ENCODE data around the gene NKAIN1. TPM values are rescaled to one million over a fixed set of nuclear protein-coding genes. Genes with fewer than 3 reads are reported as not detected.

Gene NKAIN1
- polyA plus RNA-seq, 4 donors: 0.27 to 0.94 TPM; not detected in 2

DNA sequence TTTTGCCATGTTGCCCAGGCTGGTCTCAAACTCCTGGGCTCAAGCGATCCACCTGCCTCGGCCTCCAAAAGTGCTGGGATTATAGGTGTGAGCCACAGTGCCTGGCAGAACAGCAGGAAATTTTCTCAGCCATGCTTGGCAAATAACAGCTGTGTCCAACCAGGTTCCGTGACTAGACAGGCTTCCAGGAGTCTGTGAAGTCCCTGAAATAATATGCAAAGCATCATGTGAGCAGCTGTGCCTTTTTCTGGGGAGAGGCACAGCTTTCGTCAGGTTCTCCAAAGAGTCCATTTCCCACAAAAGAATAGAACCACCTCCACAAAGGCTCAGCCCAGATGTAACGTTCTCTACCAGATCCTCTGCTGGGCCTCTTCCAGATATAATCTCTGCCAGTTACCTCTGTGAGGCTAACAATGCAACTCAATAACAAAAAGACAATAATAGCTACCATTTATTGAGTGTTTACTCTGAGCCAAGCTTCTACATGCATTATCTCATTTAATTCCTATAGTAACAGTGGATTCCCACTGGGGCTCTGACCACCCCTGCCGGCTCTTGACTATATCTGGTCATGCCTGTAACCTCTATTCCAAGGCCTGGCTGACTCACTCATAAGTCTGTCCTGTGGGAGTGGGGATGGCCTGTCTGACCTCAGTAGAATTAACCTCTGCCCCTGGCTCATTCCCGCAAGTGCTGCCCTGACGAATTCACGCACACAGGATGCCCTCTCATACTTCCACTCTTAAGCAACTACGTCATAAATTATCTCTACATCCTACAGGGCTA is 4.0 kb upstream of the NKAIN1 start:
- 67 to 70% (median 70%) methylated on average over 10 of the region's 10 CpGs for WGBS, 3 donors
- Histone ChIP-seq H3K27me3 (ENCODE audit: control insufficient read depth in 3 of 3, insufficient read depth in 3 of 3, low read length in 3 of 3) (peaks cover 0 to 26% (median 13%) of the 10 kb centered on the region in 3 donors), H3K9me3 (ENCODE audit: control insufficient read depth in 2 of 2, insufficient read depth in 1 of 2, low read depth in 1 of 2, low read length in 1 of 2) (no peaks in the 10 kb centered on the region), H3K4me3 (ENCODE audit: low read depth in 1 of 3, low read length in 3 of 3) (no peak overlapping the region), H3K4me1 (ENCODE audit: control insufficient read depth in 3 of 3, insufficient read depth in 2 of 3, low read depth in 1 of 3, low read length in 2 of 3) (peaks cover 0 to 4% (median 3%) of the 10 kb centered on the region in 3 donors), H3K36me3 (ENCODE audit: control insufficient read depth in 3 of 3, insufficient read depth in 2 of 3, low read depth in 1 of 3, low read length in 3 of 3) (no peaks in the 10 kb centered on the region), H3K27ac (ENCODE audit: low read depth in 1 of 3, low read length in 2 of 3) (no peak overlapping the region)
- DNase-seq: no peak
- no peak for FAIRE-seq

GRCh38 chr1:31241321-31241720 is 1.6 kb upstream of the NKAIN1 start:
- FAIRE-seq (no peak), DNase-seq (no peak)
- Histone ChIP-seq H3K4me3 (ENCODE audit: low read depth in 1 of 3, low read length in 3 of 3) (no peak overlapping the region), H3K36me3 (ENCODE audit: control insufficient read depth in 3 of 3, insufficient read depth in 2 of 3, low read depth in 1 of 3, low read length in 3 of 3) (no peaks in the 10 kb centered on the region), H3K27me3 (ENCODE audit: control insufficient read depth in 3 of 3, insufficient read depth in 3 of 3, low read length in 3 of 3) (peaks cover 4 to 48% (median 25%) of the 10 kb centered on the region in 3 donors), H3K27ac (ENCODE audit: low read depth in 1 of 3, low read length in 2 of 3) (no peak overlapping the region), H3K9me3 (ENCODE audit: control insufficient read depth in 2 of 2, insufficient read depth in 1 of 2, low read depth in 1 of 2, low read length in 1 of 2) (no peaks in the 10 kb centered on the region), H3K4me1 (ENCODE audit: control insufficient read depth in 3 of 3, insufficient read depth in 2 of 3, low read depth in 1 of 3, low read length in 2 of 3) (peaks cover 0 to 7% (median 3%) of the 10 kb centered on the region in 3 donors)
- WGBS, 3 donors: 60 to 64% (median 60%) methylated on average over 8 of the region's 8 CpGs

DNA sequence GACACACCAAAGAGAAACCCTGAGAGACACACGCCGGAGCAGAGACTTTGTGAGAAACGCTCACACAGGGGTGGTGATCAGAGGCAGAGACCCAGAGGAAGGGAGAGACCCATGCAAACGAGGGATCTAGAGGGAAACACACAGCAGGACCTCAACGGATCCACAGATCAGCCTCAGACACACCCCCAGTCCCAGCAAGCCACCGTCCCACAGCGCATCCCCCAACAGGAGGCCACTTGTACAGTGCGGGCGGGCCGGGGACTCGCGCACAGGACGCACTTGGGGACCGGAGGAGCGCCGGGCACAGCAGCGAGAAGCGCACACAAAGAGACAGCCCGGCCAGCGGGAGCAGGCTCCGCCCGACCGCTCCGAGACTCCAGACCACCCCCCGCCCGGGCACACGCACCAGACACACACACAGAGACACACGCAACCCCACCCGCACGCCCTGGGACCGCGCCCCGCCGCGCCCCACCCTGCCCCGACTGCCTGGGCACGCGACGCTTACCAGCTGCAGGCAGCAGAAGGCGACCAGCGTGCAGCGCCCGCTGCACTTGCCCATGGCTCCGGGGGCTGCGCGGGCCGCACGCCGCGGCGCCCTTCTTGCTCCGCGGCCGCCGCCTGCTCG is 587 bp downstream of the NKAIN1 start:
- WGBS, 3 donors: 1 to 2% (median 1%) methylated on average over 34 to 56 of the region's 56 CpGs
- Histone ChIP-seq H3K27me3 (ENCODE audit: control insufficient read depth in 3 of 3, insufficient read depth in 3 of 3, low read length in 3 of 3) (peaks cover 4 to 56% (median 34%) of the 10 kb centered on the region in 3 donors), H3K36me3 (ENCODE audit: control insufficient read depth in 3 of 3, insufficient read depth in 2 of 3, low read depth in 1 of 3, low read length in 3 of 3) (no peaks in the 10 kb centered on the region), H3K4me1 (ENCODE audit: control insufficient read depth in 3 of 3, insufficient read depth in 2 of 3, low read depth in 1 of 3, low read length in 2 of 3) (peaks cover 0 to 7% (median 3%) of the 10 kb centered on the region in 3 donors), H3K9me3 (ENCODE audit: control insufficient read depth in 2 of 2, insufficient read depth in 1 of 2, low read depth in 1 of 2, low read length in 1 of 2) (no peaks in the 10 kb centered on the region), H3K4me3 (ENCODE audit: low read depth in 1 of 3, low read length in 3 of 3) (peak overlapping the region in 2 of 3 donors; percentile 18 to 42), H3K27ac (ENCODE audit: low read depth in 1 of 3, low read length in 2 of 3) (no peak overlapping the region)
- FAIRE-seq (no peak), DNase-seq (peak in 1 of 2 donors; percentile 54)

DNA sequence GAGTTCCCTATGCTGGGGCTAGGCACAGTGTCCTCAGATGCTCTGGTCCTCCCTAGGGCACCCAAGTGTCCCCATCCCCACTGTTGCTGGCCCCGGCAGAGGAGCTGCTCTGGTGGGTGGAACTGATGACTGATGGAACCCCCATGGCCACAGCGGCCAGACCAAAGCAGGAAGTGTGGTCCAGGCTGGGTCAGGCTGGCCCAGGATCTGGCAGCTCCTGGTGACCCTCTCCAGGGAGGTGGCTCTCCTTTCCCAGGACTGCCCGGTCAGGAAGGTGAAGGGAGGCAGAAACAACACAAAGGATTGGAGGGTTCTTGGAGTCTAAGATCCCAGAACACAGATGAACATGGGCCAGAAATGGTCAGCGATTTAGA is 1.1 kb downstream of the NKAIN1 start:
- WGBS, 3 donors: 17 to 35% (median 28%) methylated on average over 4 of the region's 4 CpGs
- no peak overlapping the region for H3K4me3 ChIP-seq (ENCODE audit: low read depth in 1 of 3, low read length in 3 of 3)
- no peaks in the 10 kb centered on the region for H3K9me3 ChIP-seq (ENCODE audit: control insufficient read depth in 2 of 2, insufficient read depth in 1 of 2, low read depth in 1 of 2, low read length in 1 of 2)
- DNase-seq: no peak
- peaks cover 0 to 7% (median 3%) of the 10 kb centered on the region in 3 donors for H3K4me1 ChIP-seq (ENCODE audit: control insufficient read depth in 3 of 3, insufficient read depth in 2 of 3, low read depth in 1 of 3, low read length in 2 of 3)
- no peaks in the 10 kb centered on the region for H3K36me3 ChIP-seq (ENCODE audit: control insufficient read depth in 3 of 3, insufficient read depth in 2 of 3, low read depth in 1 of 3, low read length in 3 of 3)
- no peak for FAIRE-seq
- no peak overlapping the region for H3K27ac ChIP-seq (ENCODE audit: low read depth in 1 of 3, low read length in 2 of 3)
- peaks cover 4 to 54% (median 34%) of the 10 kb centered on the region in 3 donors for H3K27me3 ChIP-seq (ENCODE audit: control insufficient read depth in 3 of 3, insufficient read depth in 3 of 3, low read length in 3 of 3)

DNA sequence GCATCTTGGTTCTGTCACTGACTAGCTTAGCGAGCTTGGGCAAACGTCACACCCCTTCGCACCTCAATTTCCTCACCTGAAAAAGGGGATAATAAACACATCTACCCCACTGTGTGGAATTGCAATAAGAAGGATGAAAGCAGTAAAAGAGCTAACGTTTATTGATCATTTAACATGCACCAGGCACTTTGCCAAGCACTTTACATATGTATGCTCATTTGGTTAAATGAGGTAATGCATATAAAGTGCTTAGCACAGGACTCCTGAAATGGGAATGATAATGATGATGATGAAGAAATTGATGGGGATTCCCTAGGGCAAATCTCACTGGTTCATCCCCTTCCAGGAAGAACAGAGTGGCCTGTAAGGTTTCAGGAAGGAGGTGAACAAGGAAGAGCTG is 4.8 kb downstream of the NKAIN1 start:
- H3K27me3 ChIP-seq (ENCODE audit: control insufficient read depth in 3 of 3, insufficient read depth in 3 of 3, low read length in 3 of 3): peaks cover 4 to 35% (median 26%) of the 10 kb centered on the region in 3 donors
- no peak overlapping the region for H3K27ac ChIP-seq (ENCODE audit: low read depth in 1 of 3, low read length in 2 of 3)
- H3K9me3 ChIP-seq (ENCODE audit: control insufficient read depth in 2 of 2, insufficient read depth in 1 of 2, low read depth in 1 of 2, low read length in 1 of 2): no peaks in the 10 kb centered on the region
- WGBS, 3 donors: 48 to 57% (median 56%) methylated on average over 4 of the region's 4 CpGs
- H3K36me3 ChIP-seq (ENCODE audit: control insufficient read depth in 3 of 3, insufficient read depth in 2 of 3, low read depth in 1 of 3, low read length in 3 of 3): no peaks in the 10 kb centered on the region
- H3K4me3 ChIP-seq (ENCODE audit: low read depth in 1 of 3, low read length in 3 of 3): no peak overlapping the region
- DNase-seq (no peak), FAIRE-seq (no peak)
- H3K4me1 ChIP-seq (ENCODE audit: control insufficient read depth in 3 of 3, insufficient read depth in 2 of 3, low read depth in 1 of 3, low read length in 2 of 3): peaks cover 0 to 7% (median 0%) of the 10 kb centered on the region in 3 donors

- no peak for FAIRE-seq
- Histone ChIP-seq H3K4me3 (ENCODE audit: low read depth in 1 of 3, low read length in 3 of 3) (no peak overlapping the region), H3K27ac (ENCODE audit: low read depth in 1 of 3, low read length in 2 of 3) (no peak overlapping the region), H3K27me3 (ENCODE audit: control insufficient read depth in 3 of 3, insufficient read depth in 3 of 3, low read length in 3 of 3) (peaks cover 4 to 35% (median 26%) of the 10 kb centered on the region in 3 donors), H3K9me3 (ENCODE audit: control insufficient read depth in 2 of 2, insufficient read depth in 1 of 2, low read depth in 1 of 2, low read length in 1 of 2) (no peaks in the 10 kb centered on the region), H3K36me3 (ENCODE audit: control insufficient read depth in 3 of 3, insufficient read depth in 2 of 3, low read depth in 1 of 3, low read length in 3 of 3) (no peaks in the 10 kb centered on the region), H3K4me1 (ENCODE audit: control insufficient read depth in 3 of 3, insufficient read depth in 2 of 3, low read depth in 1 of 3, low read length in 2 of 3) (peaks cover 0 to 7% (median 0%) of the 10 kb centered on the region in 3 donors)
- 61 to 78% (median 66%) methylated on average over 12 of the region's 12 CpGs for WGBS, 3 donors
- no peak for DNase-seq
Measured at GRCh38 chr1:31234123-31234708, 5.5 kb downstream of the NKAIN1 start.

- Histone ChIP-seq H3K27me3 (ENCODE audit: control insufficient read depth in 3 of 3, insufficient read depth in 3 of 3, low read length in 3 of 3) (peaks cover 0 to 20% (median 13%) of the 10 kb centered on the region in 3 donors), H3K36me3 (ENCODE audit: control insufficient read depth in 3 of 3, insufficient read depth in 2 of 3, low read depth in 1 of 3, low read length in 3 of 3) (no peaks in the 10 kb centered on the region)
Measured at GRCh38 chr1:31232689-31233088, 7.0 kb downstream of the NKAIN1 start.

GRCh38 chr1:31231802-31232201 is 7.9 kb downstream of the NKAIN1 start:
- Histone ChIP-seq H3K9me3 (ENCODE audit: control insufficient read depth in 2 of 2, insufficient read depth in 1 of 2, low read depth in 1 of 2, low read length in 1 of 2) (no peaks in the 10 kb centered on the region), H3K36me3 (ENCODE audit: control insufficient read depth in 3 of 3, insufficient read depth in 2 of 3, low read depth in 1 of 3, low read length in 3 of 3) (no peaks in the 10 kb centered on the region), H3K27ac (ENCODE audit: low read depth in 1 of 3, low read length in 2 of 3) (no peak overlapping the region), H3K4me3 (ENCODE audit: low read depth in 1 of 3, low read length in 3 of 3) (no peak overlapping the region), H3K4me1 (ENCODE audit: control insufficient read depth in 3 of 3, insufficient read depth in 2 of 3, low read depth in 1 of 3, low read length in 2 of 3) (no peaks in the 10 kb centered on the region), H3K27me3 (ENCODE audit: control insufficient read depth in 3 of 3, insufficient read depth in 3 of 3, low read length in 3 of 3) (peaks cover 0 to 13% (median 13%) of the 10 kb centered on the region in 3 donors)
- FAIRE-seq (no peak), DNase-seq (no peak)
- 89 to 92% (median 91%) methylated on average over 5 of the region's 5 CpGs for WGBS, 3 donors

More at GRCh38 chr1:31232689-31233088, 7.0 kb downstream of the NKAIN1 start:
- Histone ChIP-seq H3K4me1 (ENCODE audit: control insufficient read depth in 3 of 3, insufficient read depth in 2 of 3, low read depth in 1 of 3, low read length in 2 of 3) (no peaks in the 10 kb centered on the region), H3K27ac (ENCODE audit: low read depth in 1 of 3, low read length in 2 of 3) (no peak overlapping the region), H3K9me3 (ENCODE audit: control insufficient read depth in 2 of 2, insufficient read depth in 1 of 2, low read depth in 1 of 2, low read length in 1 of 2) (no peaks in the 10 kb centered on the region), H3K4me3 (ENCODE audit: low read depth in 1 of 3, low read length in 3 of 3) (no peak overlapping the region)
- WGBS, 3 donors: 94 to 97% (median 94%) methylated on average over 2 of the region's 2 CpGs
- FAIRE-seq (no peak), DNase-seq (no peak)
